Activated gamma-delta T cell treated with anti-CD3 and anti-CD28 coated beads, Interleukin-2, amount 50 U/mL, for 16 hours (primary cell): ENCODE data around the gene GBP2.
"Not testable (repeated sequence)": the region's sequence is repeated elsewhere in the genome, so short reads cannot be mapped to it uniquely, and the experiment has no call there.

ENCODE experiments used
- DNase-seq: peaks from one replicate; pipeline ENCODE4 v3.0.0-alpha.2; 2020; ENCODE audit warnings: low read depth

Gene GBP2, protein sequence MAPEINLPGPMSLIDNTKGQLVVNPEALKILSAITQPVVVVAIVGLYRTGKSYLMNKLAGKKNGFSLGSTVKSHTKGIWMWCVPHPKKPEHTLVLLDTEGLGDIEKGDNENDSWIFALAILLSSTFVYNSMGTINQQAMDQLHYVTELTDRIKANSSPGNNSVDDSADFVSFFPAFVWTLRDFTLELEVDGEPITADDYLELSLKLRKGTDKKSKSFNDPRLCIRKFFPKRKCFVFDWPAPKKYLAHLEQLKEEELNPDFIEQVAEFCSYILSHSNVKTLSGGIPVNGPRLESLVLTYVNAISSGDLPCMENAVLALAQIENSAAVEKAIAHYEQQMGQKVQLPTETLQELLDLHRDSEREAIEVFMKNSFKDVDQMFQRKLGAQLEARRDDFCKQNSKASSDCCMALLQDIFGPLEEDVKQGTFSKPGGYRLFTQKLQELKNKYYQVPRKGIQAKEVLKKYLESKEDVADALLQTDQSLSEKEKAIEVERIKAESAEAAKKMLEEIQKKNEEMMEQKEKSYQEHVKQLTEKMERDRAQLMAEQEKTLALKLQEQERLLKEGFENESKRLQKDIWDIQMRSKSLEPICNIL

DNA sequence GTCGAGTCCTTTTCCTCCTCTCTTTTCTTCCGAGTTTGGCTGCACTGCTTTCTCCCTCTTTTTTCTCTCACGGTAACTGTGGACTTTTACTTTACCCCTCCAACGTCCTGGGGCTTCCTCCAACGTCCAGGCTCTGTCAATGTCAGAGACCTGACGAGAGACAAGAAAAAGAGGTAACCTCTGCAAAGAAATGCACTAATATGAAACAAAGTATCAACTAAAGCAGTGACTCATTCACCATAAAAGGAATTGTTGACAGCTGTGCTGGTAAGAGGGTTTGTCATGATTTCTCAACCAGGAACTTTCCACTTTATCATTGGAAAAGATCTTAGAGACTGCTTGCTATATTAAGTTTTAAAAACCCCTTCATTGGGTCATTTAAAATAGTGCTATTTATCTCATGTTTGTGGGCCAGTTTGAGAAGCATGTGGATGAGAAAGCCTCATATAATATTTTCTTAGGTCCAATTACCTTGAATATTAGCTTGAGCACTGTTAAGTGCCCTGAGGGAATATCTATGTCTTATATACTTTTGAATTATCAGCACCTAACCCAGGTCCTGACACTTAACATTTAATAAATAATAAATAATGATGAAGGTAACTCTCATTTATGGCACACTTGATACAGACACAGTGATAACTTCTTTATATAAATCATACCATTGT lies at the start of gene GBP2:
TSS of gene GBP2 (minus strand) at position 202 of the 668 bp plus-strand sequence. CDS start 4,148 bp downstream, outside the sequence.
- no peak for DNase-seq

DNA sequence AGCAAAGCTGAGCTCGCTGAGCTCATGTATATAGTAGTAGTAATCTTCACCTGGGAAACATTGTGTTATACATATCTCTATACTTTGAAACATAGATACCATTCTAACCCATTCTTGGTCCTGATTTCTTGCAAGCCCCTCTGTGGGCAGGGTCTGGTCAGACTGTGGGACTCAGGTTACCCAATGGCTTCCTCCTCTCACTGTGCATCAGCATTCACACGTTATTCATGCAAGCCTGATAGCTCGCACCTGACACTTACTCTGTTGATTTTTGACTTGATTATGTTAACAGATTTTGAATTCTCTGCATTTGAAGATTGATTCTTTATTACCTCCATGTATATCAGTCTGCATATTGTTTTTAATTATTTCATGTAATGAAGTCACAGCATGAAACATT lies 48.6 kb upstream of the GBP2 start:
- no peak for DNase-seq

DNA sequence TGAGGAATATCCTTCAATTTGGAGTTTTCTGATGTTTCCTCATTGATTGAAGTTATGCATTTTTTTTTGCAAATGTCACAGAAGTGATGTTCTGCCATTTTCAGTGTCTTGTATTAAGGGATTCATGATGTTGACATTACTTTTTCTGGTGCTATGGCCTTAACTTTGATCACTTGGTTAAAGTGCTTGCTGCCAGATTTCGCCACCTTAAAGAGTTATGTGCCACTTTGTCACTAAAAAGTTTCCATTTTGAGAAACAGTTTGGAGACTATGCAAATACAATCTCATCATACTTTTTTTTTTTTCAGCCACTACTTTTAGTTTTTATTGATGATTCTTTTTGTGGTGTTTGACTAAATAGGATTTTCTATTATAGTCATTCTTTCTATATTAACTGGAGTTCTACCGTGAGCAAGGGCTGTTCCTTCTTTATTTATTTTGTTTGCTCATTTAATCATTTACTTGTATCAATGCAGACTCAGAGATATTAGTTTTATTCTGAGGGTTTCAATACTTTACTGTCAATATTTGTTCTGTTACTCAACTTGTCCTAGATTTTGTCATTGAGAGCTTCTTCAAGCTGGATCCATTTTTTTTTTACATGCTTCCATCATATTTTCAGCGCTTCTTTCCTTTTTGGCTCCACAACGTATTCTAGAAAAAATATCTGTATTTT lies 46.7 kb upstream of the GBP2 start:
- DNase-seq = no peak

DNA sequence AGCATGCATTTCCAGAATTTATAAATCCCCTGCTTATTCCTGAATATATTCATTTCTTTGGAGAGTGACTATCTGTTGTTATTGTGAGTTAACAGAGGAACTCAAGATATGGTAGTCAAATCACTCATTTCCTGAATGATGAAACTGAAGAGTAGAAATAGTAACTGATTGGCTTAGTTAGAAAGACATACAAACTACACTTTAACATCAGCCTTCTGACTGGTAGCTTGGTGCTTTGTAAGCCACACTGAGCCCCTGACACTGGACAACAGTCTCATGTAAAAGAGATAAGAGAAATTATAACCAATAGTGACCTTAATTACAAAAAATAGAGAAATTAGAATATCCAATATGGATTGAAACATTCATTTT lies 45.1 kb upstream of the GBP2 start:
- no peak for DNase-seq

DNA sequence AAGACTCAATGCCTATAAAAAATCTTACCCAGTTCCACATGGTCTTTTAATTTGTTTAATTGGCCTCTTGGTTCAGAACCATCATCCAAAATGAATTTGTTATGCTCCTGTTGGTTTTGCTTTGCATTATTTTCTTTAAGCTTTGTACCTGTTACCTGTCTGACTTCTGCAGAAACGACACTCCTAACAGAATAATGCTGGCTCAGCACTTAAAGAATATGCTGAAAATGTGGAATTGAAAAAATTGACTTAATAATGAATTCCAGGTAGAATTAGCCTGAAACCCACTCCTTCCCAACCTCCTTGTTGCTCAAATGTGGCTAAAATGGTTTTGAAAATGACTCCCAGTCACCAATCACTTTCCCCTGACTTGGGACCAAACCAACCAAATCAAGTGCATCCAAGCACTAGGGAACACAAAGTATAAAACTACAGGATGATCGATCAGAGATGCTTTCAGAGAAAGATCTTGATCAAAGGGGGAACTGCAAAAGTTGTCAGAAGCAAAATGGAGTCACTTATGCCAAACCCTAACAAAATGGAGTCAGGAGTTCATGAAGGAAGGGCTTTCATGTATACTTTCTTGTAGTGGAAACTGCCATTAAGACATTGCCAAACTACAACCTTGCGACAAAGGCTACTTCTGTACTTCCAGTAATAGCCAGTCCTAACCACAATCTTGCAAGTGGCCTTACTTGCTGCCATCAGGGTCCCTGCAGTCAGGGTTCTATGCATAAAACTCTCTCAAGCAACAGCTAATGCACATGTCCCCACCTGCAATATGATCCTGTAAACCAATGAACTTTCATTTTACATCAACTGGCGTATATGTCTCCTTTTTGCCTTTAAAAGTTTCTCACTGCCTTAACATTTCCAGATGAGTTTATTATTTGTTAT lies 44.5 kb upstream of the GBP2 start:
- no peak for DNase-seq

DNA sequence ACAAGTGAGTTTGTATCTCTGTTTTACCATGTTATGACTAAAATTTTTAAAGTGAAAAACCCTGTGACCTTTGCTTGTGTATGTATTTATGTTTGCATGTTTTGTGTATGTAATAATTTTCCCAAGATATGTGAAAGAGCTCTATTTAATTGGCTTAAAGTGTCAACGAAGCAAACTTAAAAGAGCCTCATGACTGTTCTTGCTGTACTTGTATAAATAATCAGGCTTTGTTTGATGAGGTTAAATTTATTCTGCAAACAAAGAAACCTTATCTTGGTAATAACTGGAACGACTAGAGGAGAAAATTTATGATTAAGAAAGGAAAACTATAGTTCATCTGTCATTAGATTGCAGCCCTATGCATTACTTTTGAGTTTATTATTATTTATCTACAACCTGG lies 43.3 kb upstream of the GBP2 start:
- no peak for DNase-seq

DNA sequence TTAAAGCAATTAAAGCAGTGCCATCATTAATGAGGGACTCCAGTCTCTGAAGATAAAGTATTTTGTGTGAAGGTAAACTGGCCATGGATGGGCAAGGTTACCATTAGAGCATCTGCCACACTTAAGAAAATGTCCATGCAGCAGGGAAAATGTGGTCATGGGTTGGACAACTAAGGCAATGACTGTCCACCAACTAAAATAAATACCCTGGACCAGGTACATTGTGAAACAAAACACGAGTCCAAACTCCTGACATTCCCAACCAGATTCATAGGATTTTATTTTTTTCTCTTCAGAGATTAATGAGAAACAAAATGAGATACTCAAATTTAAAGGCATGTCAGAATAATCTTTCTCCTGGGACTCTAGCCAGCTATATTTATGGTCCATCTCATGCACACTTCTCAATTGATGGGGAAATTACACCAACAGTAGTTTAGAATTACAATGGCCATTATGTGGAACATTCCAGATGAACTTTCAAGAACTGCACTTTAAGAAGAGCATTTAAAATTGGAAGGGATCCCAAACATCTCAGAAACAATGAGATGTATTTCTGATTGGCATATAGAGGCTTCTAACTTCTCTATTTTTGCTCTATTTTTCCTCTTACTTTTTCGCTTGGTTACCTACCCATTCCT lies 41.8 kb upstream of the GBP2 start:
- DNase-seq = no peak

DNA sequence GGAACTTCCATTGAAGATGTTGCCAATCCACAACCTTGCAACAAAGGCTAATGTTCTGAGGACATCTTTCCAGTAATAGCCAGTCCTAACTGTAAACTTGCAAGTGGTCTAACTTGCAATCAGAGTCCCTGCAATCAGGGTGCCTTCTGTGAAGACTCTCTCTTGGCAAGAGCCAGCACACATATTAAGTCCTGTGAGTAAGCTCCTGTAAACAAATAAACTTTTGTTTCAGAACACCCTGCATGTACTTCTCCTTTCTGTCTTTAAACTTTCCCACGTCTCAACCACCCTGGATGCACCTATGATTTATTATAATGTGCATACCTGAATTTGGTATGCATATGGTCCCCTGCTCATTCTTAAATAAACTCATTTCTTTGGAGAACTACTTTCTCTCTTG lies 40.8 kb upstream of the GBP2 start:
- no peak for DNase-seq

DNA sequence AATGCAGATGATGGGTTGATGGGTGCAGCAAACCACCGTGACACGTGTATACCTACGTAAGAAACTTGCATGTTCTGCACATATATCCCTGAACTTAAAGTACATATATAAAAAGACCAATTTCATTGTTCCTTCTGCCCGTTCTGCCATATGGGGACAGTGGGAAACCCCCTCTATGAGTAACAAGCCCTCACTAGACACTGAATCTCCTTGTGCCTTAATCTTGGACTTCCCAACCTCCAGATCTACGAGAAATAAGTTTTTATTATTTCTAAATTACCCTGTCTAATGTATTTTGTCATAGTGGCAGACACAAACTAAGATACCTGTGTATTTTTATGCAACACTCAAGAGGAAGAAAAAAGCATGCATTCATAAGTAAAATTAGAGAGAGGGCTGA lies 39.9 kb upstream of the GBP2 start:
- no peak for DNase-seq

DNA sequence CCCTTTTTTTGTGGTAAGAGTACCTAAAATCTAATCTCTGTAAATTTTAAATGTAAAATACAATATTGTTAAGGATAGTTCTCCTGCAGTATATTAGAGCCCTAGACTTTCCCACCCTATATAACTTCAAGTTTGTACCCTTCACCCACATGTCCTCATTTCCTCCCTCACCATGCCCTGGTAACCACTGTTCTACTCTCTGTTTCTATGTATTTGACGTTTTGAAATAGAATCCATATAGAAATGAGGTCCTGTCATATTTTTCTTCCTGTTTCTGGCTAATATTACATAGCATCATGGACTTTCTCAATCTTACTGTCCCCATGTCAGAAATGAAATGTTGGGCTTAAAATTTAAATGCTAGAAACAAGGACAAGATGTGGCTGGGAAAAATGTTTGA lies 25.1 kb upstream of the GBP2 start:
- no peak for DNase-seq

DNA sequence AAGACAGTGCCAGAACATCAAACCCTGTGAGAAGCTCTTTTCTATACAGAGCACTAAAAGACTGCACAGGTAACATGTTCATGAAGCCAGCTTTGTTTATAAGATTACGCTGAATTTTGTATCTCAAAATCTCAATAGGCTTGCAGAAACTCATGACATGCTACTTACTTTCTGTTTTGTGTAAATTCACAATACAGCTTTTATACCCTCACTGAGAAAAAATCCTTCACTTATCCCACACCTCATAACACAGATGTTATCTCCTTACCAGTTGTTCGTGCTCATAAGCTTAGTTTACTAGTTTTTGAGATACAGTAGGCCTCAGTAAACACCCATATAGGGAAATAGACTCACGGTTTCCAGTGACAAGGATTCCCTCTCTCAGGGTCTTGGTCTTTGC lies 24.1 kb upstream of the GBP2 start:
- DNase-seq = no peak

DNA sequence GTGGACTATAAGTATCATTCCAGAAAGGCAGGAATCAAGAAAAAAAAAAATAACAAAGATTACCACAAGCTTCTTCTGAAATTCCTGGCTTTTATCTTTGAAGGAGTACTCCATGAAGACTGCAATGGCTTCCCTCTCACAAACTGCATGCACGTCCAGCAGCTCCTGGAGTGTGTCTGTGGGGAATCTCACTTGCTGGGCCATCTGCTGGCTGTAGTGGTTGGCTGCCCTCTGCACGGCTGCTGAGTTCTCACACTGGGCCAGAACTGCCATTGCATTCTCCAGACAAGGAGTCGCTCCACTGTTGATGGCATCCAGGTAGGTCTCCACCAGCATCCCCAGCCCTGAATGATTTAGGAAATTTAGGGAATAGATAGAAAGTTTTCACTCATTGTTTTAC lies 23.3 kb upstream of the GBP2 start:
- no peak for DNase-seq

DNA sequence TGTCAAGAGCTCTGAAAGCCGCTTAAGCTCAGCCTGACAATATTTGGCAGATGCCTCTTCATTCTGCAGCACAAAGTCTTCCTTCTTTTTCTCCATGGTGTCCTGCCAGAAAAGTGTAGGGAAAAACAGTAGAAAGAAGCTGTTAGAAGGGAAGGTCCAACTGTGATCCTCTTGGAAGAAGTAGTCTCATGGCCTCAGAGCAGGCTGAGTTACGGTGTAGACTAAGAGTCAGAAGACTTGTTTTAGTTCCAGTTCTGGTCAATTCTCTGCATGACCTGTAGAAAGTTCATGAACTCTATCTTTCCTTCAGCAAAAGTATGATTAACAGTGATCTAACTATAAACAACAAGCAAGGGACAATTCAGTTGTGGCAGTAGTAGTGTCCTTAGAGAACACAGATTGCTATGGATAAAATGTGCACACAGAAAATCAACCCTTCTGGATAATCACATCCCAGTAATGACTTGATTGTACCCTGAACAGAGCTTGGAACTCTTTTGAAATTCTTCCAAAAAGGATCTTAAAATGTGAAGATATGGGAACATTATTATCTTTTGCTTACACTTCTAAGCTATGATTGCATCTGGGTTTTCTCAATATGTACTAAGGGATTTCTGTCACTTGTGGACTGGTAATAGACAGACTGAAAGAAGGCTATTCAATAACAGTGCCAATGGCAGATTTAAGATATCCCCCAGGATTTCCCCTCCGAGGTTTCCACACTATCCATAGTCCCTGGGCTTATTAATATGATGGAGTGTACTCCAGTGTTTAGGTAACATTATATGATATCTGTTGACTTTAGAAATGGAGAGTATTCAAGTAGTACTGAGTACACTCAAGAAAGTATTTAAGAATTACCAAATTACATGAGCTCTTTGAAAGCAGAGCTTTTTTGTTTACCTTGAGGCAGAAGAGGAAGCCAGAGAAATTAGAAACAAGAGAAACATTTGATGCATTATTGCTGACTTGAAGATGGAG lies 22.1 kb upstream of the GBP2 start:
- no peak for DNase-seq

DNA sequence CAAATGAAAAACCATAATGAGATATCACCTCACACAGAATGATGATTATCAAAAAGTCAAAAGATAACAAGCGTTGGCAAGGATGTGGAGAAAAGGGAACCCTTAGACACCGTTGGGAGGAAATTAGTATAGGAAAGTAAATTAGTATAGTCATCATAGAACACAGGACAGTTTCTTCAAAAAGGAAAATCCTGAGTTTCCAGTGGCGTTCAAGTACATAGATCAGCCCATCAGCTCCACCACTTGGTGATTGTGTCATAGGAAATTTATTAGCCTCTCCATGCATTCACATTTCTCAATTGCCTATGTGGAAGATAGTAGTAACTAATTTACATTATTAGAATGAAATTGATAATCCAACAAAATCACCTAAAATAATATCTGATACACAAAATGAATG lies 20.8 kb upstream of the GBP2 start:
- DNase-seq = no peak

DNA sequence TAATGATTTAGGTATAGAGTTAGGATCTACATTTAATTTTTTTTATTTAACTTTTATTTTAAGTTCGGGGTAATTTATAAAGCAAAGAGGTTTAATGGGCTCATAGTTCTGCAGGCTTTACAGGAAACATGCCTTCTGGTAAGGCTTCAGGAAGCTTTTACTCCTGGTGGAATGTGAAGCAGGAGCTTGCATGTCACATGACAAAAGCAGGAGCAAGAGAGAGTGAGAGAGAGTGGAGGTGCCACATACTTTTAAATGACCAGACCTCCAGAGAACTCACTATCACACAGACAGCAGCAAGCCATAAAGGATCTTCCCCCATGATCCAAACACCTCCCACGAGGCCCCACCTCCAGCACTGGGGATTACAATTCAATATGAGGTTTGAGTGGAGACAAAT lies 17.6 kb upstream of the GBP2 start:
- no peak for DNase-seq

DNA sequence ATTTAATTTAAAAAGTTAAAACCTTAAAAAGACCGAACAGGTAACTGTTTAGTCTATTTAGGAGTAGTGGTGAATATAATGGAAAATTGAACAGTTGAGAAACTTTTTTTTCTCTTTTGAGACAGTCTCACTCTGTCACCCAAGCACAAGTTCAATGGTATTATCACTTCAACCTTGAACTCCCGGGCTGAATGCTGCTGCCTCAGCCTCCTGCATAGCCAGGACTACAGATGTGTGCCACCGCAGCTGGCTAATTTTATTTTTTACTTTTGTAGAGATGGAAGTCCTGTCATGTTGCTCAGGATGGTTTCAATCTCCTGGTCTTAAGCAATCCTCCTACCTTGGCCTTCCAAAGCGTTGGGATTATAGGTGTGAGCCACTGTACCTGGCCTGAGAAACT lies 16.2 kb upstream of the GBP2 start:
- no peak for DNase-seq

DNA sequence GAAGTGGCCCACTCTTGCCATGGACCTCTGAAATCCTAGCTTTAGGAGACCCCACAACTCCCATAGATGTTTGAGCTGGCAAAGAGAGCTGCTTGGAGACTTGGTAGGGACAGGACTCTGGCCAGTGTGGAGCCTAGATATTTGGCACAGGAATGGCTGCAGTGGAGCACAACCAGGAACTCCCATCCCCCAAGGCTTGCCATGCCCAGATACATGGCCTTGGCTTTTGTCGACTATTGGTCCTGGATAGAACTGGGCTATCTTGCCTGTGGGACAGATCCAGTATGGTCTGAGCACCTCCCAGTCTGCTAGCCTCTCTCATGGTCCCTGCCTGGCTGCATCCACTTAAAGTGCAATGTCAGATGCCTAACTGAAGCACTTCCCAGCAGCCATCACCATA lies 7.8 kb upstream of the GBP2 start:
- DNase-seq = no peak

DNA sequence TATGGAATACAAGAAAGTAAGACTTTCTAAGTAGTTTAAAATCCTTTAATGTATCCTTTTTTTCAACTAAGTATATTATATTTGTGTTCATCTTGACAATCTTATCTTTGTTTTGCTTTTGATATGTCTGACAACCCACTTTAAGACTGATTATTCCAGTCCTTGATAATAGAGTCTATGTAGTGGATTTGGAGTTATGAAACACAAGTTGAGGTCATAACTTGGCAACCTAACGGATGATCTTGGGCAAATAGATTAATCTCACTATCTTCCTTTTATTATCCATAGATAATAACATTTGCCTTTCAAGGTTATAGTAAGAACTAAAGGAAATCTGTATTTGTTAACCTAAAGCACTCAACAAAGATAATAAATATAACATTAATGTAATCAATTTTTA lies 4.8 kb upstream of the GBP2 start:
- no peak for DNase-seq

DNA sequence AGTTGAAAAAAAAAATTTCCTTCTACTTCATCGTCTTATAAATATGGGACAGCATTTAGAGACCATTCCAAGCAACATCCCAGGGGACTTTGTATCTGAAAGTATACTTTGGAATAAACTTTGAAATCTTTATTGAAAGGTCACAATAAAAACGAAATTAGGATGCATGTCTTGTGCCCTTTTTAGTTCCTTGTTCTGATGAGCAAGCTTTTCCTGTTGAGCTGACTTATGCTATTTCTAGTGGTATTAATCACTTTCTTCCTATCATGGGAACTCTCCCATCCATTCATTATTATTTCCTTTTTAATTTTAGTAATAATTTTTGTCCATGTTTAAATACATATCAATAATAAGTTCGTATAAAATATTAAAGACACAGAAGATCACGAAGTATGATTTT lies 4.0 kb upstream of the GBP2 start:
- no peak for DNase-seq

DNA sequence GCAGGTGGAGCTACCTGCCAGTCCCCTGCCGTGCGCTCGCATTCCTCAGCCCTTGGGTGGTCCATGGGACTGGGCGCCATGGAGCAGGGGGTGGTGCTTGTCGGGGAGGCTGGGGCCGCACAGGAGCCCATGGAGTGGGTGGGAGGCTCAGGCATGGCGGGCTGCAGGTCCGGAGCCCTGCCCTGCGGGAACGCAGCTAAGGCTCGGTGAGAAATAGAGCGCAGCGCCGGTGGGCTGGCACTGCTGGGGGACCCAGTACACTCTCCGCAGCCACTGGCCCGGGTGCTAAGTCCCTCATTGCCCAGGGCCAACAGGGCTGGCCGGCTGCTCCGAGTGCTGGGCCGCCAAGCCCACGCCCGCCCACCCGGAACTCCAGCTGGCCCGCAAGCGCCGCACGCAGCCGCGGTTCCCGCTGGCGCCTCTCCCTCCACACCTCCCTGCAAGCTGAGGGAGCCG lies 2.1 kb upstream of the GBP2 start:
- not testable (repeated sequence) for DNase-seq
